Endothelial cell of umbilical vein (primary cell): Measurements from ENCODE around the gene PHKA2. TPM values are rescaled to one million over a fixed set of nuclear protein-coding genes. Genes with fewer than 3 reads are reported as not detected.

ENCODE experiments used
- BruUV-seq: library from RNA; stranded (reverse); fragments of 400-500 nt; replicated peaks from 2 replicates; lab custom pipeline; 2021; lab: Mats Ljungman, UMichigan
- CTCF ChIA-PET: fragments of 300-600, 350-600 bp; sonication (Branson Sonifier 250); formaldehyde crosslinking; loops from one replicate; lab custom pipeline; 2021; ENCODE audit warnings: antibody characterized with exemption, inconsistent platforms; lab: Charles Lee
- POLR2A ChIA-PET: fragments of 300-600, 350-600 bp; sonication (Branson Sonifier 250); formaldehyde crosslinking; loops from one replicate; lab custom pipeline; 2021; ENCODE audit warnings: antibody characterized with exemption, inconsistent platforms; lab: Charles Lee
- DNase-seq: peaks from one replicate; pipeline ENCODE4 v3.0.0-alpha.2; 2011; ENCODE audit warnings: low read depth, low spot score
- FAIRE-seq: peaks from 2 replicates; lab custom pipeline; 2011; peaks lifted over from hg19 to GRCh38; lab: Jason Lieb, UNC
- H2AFZ ChIP-seq: 2 replicates; pipeline ENCODE4 v1.6.0; 2012; ENCODE audit warnings: low read depth, low read length, control low read depth, inconsistent platforms
- H3K27ac ChIP-seq: 2 replicates; pipeline ENCODE4 v1.5.1; 2011; ENCODE audit warnings: low read depth, mild to moderate bottlenecking, control low read depth, low read length, moderate library complexity; ENCODE audit not compliant: insufficient read depth
- H3K27me3 ChIP-seq, 2 experiments: 2 replicates each; pipeline versions ENCODE4 v1.6.0 to v1.6.1; 2011; ENCODE audit warnings: low read length in 2 of 2, mixed read lengths in 1 of 2; ENCODE audit not compliant: control insufficient read depth in 2 of 2, insufficient read depth in 2 of 2
- H3K36me3 ChIP-seq, 2 experiments: 2 replicates in 1 of 2; 3 replicates in 1 of 2; pipeline ENCODE4 v1.5.1; 2011; ENCODE audit warnings: low read length in 2 of 2, mild to moderate bottlenecking in 1 of 2, moderate library complexity in 1 of 2; ENCODE audit not compliant: control insufficient read depth in 2 of 2, insufficient read depth in 2 of 2; ENCODE audit errors: extremely low read depth in 1 of 2
- H3K4me1 ChIP-seq: 3 replicates; pipeline ENCODE4 v1.5.1; 2011; ENCODE audit warnings: mild to moderate bottlenecking, low read length; ENCODE audit not compliant: control insufficient read depth, insufficient read depth; ENCODE audit errors: extremely low read depth
- H3K4me2 ChIP-seq: 2 replicates; pipeline ENCODE4 v1.6.1; 2011; ENCODE audit warnings: low read length, control low read depth, mixed read lengths; ENCODE audit not compliant: insufficient read depth
- H3K4me3 ChIP-seq, 3 experiments: fragments of 200-600 bp in 1 of 3; sonication (generic), shearing (Covaris generic) in 1 of 3; replicated peaks in 1 of 3; 2 replicates each; pipeline ENCODE4 v1.5.1; 2011 to 2016; ENCODE audit warnings: control low read depth in 3 of 3, low read length in 3 of 3, mild to moderate bottlenecking in 2 of 3, inconsistent platforms in 1 of 3, low read depth in 1 of 3, moderate library complexity in 1 of 3; ENCODE audit not compliant: insufficient read depth in 1 of 3
- H3K79me2 ChIP-seq: 2 replicates; pipeline ENCODE4 v1.6.0; 2012; ENCODE audit warnings: low read length, inconsistent platforms; ENCODE audit not compliant: control insufficient read depth, insufficient read depth
- H3K9ac ChIP-seq: replicated peaks from 2 replicates; pipeline ENCODE3; 2011; ENCODE audit warnings: low read length, control low read depth; ENCODE audit not compliant: insufficient read depth; ENCODE audit errors: extremely low read depth
- H3K9me1 ChIP-seq: replicated peaks from 3 replicates; pipeline ENCODE4 v1.6.0; 2011; ENCODE audit warnings: mild to moderate bottlenecking, low read length; ENCODE audit not compliant: control insufficient read depth, insufficient read depth; ENCODE audit errors: extremely low read depth
- H3K9me3 ChIP-seq: replicated peaks from 2 replicates; pipeline ENCODE4 v1.5.1; 2012; ENCODE audit warnings: low read length, inconsistent platforms; ENCODE audit not compliant: control insufficient read depth, insufficient read depth
- H4K20me1 ChIP-seq: replicated peaks from 2 replicates; pipeline ENCODE3; 2011; ENCODE audit warnings: mild to moderate bottlenecking, low read length; ENCODE audit not compliant: control insufficient read depth, insufficient read depth; ENCODE audit errors: extremely low read depth
- CTCF ChIP-seq, 2 donors: IDR thresholded peaks; 1 replicate in 1 of 2; 2 replicates in 1 of 2; pipeline ENCODE4 v1.5.1; 2011; ENCODE audit warnings: low read length in 2 of 2, mild to moderate bottlenecking in 2 of 2, moderate library complexity in 2 of 2, control low read depth in 1 of 2, inconsistent platforms in 1 of 2, low read depth in 1 of 2; ENCODE audit not compliant: insufficient read depth in 1 of 2; ENCODE audit errors: extremely low read depth in 1 of 2
- EZH2 ChIP-seq: IDR thresholded peaks from 2 replicates; pipeline ENCODE4 v1.6.1; 2012; ENCODE audit warnings: borderline replicate concordance, low read depth, mild to moderate bottlenecking, moderate library complexity, low read length, inconsistent platforms; ENCODE audit not compliant: severe bottlenecking
- FOS ChIP-seq: IDR thresholded peaks from 2 replicates; pipeline ENCODE4 v1.6.1; 2011; ENCODE audit warnings: mild to moderate bottlenecking, low read length, moderate library complexity, borderline replicate concordance; ENCODE audit not compliant: insufficient read depth
- GATA2 ChIP-seq: IDR thresholded peaks from 2 replicates; pipeline ENCODE4 v1.7.0; 2011; ENCODE audit warnings: low read depth, mild to moderate bottlenecking, moderate library complexity, mixed read lengths, low read length; ENCODE audit not compliant: insufficient read length, insufficient read depth
- JUN ChIP-seq: IDR thresholded peaks from 2 replicates; pipeline ENCODE4 v1.6.1; 2011; ENCODE audit warnings: borderline replicate concordance, low read depth; ENCODE audit not compliant: insufficient read length, insufficient read depth
- MAX ChIP-seq: IDR thresholded peaks from 2 replicates; pipeline ENCODE4 v1.6.1; 2011; ENCODE audit not compliant: insufficient read depth, insufficient read length
- MYC ChIP-seq: IDR thresholded peaks from one replicate; pipeline ENCODE4 v1.6.1; 2011; ENCODE audit warnings: mild to moderate bottlenecking, low read depth, low read length
- POLR2A ChIP-seq: IDR thresholded peaks from 2 replicates; pipeline ENCODE4 v1.6.1; 2012; ENCODE audit warnings: low read depth, mild to moderate bottlenecking, control low read depth, low read length
- POLR2AphosphoS5 ChIP-seq: IDR thresholded peaks from 2 replicates; pipeline ENCODE4 v1.6.1; 2012; ENCODE audit warnings: low read depth, mild to moderate bottlenecking, control low read depth, low read length, moderate library complexity; ENCODE audit not compliant: insufficient read depth
- dilution Hi-C: fragments of 300-500 bp; cut with MboI; formaldehyde crosslinking; loops from one replicate; pipeline ENCODE4 v1.15.0; 2019; ENCODE audit warnings: low sequenced_read_pairs; ENCODE audit not compliant: extremely low pct_ligation_motif_present
- intact Hi-C: fragments of 100-400 bp; cut with micrococcal nuclease; formaldehyde crosslinking; loops from one replicate; pipeline ENCODE4 v1.10.0; 2022
- polyA plus RNA-seq, 4 experiments: library from polyadenylated mRNA; depleted of rRNA in 3 of 4; stranded (reverse) in 3 of 4; unstranded in 1 of 4; fragments of >200 nt; gene quantifications; 2 replicates each; pipeline versions ENCODE4 v1.2.1 to v1.2.3, GENCODE V29; 2011 to 2012; ENCODE audit warnings: missing spikeins in 1 of 4
- total RNA-seq: library from RNA; stranded (reverse); gene quantifications from 2 replicates; pipeline ENCODE4 v1.2.3, GENCODE V29; 2021

Gene PHKA2
- total and polyA plus RNA-seq, 2 donors (not counting 3 experiments of a cell fraction or from before 2014, with no cell fraction given) = 16.7 to 17.1 TPM

DNA sequence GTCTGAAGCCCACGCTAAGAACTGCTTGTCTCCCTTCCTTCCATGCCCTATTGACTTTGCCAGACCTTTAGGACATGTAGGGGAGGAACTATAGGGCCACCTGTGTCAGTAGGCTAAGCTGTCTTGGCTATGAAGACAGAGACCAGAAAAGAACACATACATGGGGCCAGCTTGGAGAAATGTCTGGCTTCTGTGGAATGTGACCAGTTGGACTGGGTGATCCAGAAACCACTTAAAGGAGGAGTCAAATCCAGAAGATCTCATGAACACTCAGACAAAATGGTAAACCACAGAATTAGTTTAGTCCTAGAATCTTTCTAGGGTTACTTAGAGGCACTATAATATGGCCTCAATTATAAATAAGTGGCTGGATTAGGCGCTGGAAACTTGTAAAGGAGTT is 42.0 kb downstream of the PHKA2 start:
- Histone ChIP-seq H3K4me1 (no peaks in the 10 kb centered on the region), H3K36me3 (no peaks in the 10 kb centered on the region), H3K9ac (no peak overlapping the region), H3K79me2 (no peaks in the 10 kb centered on the region), H2AFZ (no peak overlapping the region), H3K27me3 (no peaks in the 10 kb centered on the region), H4K20me1 (no peaks in the 10 kb centered on the region), H3K9me3 (no peaks in the 10 kb centered on the region), H3K9me1 (no peaks in the 10 kb centered on the region), H3K4me2 (no peak overlapping the region), H3K4me3 (no peak overlapping the region), H3K27ac (no peak overlapping the region)
- intact Hi-C loops (no loop called here), dilution Hi-C loops (no loop called here)
- FAIRE-seq = no peak
- no TSS peak for BruUV-seq
- ChIA-PET CTCF (interaction anchor here (1.2 kb wide), 1 partner anchor 392 kb away, joined by 4 read pairs; no protein-coding TSS in a partner anchor), POLR2A (no interaction called here)
- no peak for DNase-seq
- no peak for TF ChIP-seq EZH2
- no peak for TF ChIP-seq MYC
- TF ChIP-seq POLR2AphosphoS5 = no peak
- no peak for TF ChIP-seq GATA2
- TF ChIP-seq POLR2A = no peak
- no peak for TF ChIP-seq JUN
- no peak for TF ChIP-seq FOS
- no peak for TF ChIP-seq CTCF (IDR thresholded peaks at IDR 0.05; ENCODE audit: extremely low read depth in 1 of 2, insufficient read depth in 1 of 2, low read depth in 1 of 2, low read length in 2 of 2)
- no peak for TF ChIP-seq MAX
